Measurements from ENCODE around the gene ZNF410. TPM values are rescaled to one million over a fixed set of nuclear protein-coding genes. Genes with fewer than 3 reads are reported as not detected.

ZNF410 gene
- total RNA-seq, 1 experiment from 2014 or later = 21.0 TPM

DNA sequence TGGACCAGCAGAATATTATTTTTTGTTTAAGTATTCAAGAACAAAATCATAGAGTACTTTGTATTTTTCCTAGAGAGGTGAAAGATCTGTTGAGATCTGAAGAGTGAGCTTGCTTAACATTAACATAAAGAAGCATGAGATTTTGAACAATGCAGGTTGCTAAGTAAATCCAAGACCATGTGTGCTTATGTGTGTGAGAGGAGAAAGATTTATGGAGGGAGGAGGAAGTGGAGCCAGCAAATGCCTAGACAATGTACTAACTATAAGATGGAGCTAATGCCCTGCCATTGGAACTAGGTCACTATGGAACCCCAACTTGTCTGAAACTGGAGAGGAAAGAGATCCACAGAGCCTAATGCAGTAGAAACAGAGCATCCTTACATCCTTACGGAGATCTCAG is 49.9 kb downstream of the ZNF410 start:
- POLR2A ChIA-PET = no interaction called here
- CTCF ChIA-PET = interaction anchor here (0.9 kb wide), 1 partner anchor 107 kb away, joined by 4 read pairs; no protein-coding TSS in a partner anchor
- Mint-ChIP-seq H3K4me3 (no peak overlapping the region), H3K36me3 (peaks cover 7% of the 10 kb centered on the region), H3K9me3 (no peaks in the 10 kb centered on the region), H3K4me1 (no peaks in the 10 kb centered on the region), H3K27ac (no peak overlapping the region), H3K27me3 (ENCODE audit: low read depth) (no peaks in the 10 kb centered on the region)
- no peak for ATAC-seq
- TF ChIP-seq GABPB1 (CRISPR knock-in tag; IDR thresholded peaks at IDR 0.05) (no peak), ESRRA (CRISPR knock-in tag; IDR thresholded peaks at IDR 0.05; ENCODE audit: borderline replicate concordance) (no peak), TP53 (CRISPR knock-in tag; IDR thresholded peaks at IDR 0.05) (no peak), FOXJ3 (CRISPR knock-in tag; IDR thresholded peaks at IDR 0.05; ENCODE audit: borderline replicate concordance) (no peak), HMGA2 (CRISPR knock-in tag; IDR thresholded peaks at IDR 0.05) (no peak), MXD4 (CRISPR knock-in tag; IDR thresholded peaks at IDR 0.05; ENCODE audit: borderline replicate concordance) (no peak), NR3C1 (CRISPR knock-in tag; conservative IDR thresholded peaks at IDR 0.05; ENCODE audit: low read depth) (no peak), OVOL2 (CRISPR knock-in tag; IDR thresholded peaks at IDR 0.05; ENCODE audit: borderline replicate concordance) (no peak), RELA (CRISPR knock-in tag; IDR thresholded peaks at IDR 0.05; ENCODE audit: borderline replicate concordance) (no peak), KAT7 (CRISPR knock-in tag; IDR thresholded peaks at IDR 0.05; ENCODE audit: borderline replicate concordance) (no peak), SP1 (CRISPR knock-in tag; conservative IDR thresholded peaks at IDR 0.05) (no peak), ZNF396 (CRISPR knock-in tag; IDR thresholded peaks at IDR 0.05; ENCODE audit: borderline replicate concordance) (no peak), ZNF416 (CRISPR knock-in tag; IDR thresholded peaks at IDR 0.05) (no peak)
- TF ChIP-seq, protein P1, sequence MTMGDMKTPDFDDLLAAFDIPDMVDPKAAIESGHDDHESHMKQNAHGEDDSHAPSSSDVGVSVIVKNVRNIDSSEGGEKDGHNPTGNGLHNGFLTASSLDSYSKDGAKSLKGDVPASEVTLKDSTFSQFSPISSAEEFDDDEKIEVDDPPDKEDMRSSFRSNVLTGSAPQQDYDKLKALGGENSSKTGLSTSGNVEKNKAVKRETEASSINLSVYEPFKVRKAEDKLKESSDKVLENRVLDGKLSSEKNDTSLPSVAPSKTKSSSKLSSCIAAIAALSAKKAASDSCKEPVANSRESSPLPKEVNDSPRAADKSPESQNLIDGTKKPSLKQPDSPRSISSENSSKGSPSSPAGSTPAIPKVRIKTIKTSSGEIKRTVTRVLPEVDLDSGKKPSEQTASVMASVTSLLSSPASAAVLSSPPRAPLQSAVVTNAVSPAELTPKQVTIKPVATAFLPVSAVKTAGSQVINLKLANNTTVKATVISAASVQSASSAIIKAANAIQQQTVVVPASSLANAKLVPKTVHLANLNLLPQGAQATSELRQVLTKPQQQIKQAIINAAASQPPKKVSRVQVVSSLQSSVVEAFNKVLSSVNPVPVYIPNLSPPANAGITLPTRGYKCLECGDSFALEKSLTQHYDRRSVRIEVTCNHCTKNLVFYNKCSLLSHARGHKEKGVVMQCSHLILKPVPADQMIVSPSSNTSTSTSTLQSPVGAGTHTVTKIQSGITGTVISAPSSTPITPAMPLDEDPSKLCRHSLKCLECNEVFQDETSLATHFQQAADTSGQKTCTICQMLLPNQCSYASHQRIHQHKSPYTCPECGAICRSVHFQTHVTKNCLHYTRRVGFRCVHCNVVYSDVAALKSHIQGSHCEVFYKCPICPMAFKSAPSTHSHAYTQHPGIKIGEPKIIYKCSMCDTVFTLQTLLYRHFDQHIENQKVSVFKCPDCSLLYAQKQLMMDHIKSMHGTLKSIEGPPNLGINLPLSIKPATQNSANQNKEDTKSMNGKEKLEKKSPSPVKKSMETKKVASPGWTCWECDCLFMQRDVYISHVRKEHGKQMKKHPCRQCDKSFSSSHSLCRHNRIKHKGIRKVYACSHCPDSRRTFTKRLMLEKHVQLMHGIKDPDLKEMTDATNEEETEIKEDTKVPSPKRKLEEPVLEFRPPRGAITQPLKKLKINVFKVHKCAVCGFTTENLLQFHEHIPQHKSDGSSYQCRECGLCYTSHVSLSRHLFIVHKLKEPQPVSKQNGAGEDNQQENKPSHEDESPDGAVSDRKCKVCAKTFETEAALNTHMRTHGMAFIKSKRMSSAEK (CRISPR knock-in tag; IDR thresholded peaks at IDR 0.05; ENCODE audit: borderline replicate concordance) = no peak
- TF ChIP-seq, protein P2, sequence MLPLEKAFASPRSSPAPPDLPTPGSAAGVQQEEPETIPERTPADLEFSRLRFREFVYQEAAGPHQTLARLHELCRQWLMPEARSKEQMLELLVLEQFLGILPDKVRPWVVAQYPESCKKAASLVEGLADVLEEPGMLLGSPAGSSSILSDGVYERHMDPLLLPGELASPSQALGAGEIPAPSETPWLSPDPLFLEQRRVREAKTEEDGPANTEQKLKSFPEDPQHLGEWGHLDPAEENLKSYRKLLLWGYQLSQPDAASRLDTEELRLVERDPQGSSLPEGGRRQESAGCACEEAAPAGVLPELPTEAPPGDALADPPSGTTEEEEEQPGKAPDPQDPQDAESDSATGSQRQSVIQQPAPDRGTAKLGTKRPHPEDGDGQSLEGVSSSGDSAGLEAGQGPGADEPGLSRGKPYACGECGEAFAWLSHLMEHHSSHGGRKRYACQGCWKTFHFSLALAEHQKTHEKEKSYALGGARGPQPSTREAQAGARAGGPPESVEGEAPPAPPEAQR (CRISPR knock-in tag; IDR thresholded peaks at IDR 0.05) = no peak
- TF ChIP-seq, protein P3, sequence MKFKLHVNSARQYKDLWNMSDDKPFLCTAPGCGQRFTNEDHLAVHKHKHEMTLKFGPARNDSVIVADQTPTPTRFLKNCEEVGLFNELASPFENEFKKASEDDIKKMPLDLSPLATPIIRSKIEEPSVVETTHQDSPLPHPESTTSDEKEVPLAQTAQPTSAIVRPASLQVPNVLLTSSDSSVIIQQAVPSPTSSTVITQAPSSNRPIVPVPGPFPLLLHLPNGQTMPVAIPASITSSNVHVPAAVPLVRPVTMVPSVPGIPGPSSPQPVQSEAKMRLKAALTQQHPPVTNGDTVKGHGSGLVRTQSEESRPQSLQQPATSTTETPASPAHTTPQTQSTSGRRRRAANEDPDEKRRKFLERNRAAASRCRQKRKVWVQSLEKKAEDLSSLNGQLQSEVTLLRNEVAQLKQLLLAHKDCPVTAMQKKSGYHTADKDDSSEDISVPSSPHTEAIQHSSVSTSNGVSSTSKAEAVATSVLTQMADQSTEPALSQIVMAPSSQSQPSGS (CRISPR knock-in tag; IDR thresholded peaks at IDR 0.05; ENCODE audit: borderline replicate concordance, low read depth) = no peak
- TF ChIP-seq, protein P4, sequence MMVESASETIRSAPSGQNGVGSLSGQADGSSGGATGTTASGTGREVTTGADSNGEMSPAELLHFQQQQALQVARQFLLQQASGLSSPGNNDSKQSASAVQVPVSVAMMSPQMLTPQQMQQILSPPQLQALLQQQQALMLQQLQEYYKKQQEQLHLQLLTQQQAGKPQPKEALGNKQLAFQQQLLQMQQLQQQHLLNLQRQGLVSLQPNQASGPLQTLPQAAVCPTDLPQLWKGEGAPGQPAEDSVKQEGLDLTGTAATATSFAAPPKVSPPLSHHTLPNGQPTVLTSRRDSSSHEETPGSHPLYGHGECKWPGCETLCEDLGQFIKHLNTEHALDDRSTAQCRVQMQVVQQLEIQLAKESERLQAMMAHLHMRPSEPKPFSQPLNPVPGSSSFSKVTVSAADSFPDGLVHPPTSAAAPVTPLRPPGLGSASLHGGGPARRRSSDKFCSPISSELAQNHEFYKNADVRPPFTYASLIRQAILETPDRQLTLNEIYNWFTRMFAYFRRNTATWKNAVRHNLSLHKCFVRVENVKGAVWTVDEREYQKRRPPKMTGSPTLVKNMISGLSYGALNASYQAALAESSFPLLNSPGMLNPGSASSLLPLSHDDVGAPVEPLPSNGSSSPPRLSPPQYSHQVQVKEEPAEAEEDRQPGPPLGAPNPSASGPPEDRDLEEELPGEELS (CRISPR knock-in tag; IDR thresholded peaks at IDR 0.05) = no peak
- TF ChIP-seq, protein P5, sequence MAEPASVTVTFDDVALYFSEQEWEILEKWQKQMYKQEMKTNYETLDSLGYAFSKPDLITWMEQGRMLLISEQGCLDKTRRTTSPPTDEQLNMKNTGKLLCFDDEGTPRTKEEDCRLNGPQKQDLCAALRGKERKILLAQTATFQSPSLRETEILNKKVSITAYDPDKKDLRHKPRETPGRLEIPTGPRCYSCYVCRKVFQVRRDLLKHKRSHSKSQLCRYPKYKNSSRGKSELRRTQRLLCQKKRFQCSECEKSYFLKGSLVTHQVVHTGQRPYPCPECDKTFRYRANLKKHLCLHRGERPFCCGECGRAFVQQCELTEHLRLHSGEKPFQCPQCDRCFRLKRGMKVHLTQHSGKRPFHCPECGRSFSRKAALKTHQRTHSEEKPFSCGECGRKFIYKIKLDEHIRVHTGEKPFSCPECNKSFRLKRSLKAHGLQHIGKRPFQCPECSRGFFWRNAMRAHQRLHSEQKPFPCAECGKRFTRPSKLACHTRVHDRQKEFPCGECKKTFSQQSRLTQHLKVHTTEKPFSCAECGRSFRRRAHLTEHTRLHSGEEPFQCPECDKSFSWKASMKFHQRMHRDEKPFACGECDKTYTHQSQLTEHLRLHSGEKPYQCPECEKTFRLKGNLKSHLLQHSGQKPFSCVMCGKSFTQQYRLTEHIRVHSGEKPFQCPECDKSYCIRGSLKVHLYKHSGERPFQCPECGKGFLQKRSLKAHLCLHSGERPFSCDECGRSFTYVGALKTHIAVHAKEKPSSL (CRISPR knock-in tag; conservative IDR thresholded peaks at IDR 0.05) = no peak
- TF ChIP-seq, protein P6, sequence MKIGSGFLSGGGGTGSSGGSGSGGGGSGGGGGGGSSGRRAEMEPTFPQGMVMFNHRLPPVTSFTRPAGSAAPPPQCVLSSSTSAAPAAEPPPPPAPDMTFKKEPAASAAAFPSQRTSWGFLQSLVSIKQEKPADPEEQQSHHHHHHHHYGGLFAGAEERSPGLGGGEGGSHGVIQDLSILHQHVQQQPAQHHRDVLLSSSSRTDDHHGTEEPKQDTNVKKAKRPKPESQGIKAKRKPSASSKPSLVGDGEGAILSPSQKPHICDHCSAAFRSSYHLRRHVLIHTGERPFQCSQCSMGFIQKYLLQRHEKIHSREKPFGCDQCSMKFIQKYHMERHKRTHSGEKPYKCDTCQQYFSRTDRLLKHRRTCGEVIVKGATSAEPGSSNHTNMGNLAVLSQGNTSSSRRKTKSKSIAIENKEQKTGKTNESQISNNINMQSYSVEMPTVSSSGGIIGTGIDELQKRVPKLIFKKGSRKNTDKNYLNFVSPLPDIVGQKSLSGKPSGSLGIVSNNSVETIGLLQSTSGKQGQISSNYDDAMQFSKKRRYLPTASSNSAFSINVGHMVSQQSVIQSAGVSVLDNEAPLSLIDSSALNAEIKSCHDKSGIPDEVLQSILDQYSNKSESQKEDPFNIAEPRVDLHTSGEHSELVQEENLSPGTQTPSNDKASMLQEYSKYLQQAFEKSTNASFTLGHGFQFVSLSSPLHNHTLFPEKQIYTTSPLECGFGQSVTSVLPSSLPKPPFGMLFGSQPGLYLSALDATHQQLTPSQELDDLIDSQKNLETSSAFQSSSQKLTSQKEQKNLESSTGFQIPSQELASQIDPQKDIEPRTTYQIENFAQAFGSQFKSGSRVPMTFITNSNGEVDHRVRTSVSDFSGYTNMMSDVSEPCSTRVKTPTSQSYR (CRISPR knock-in tag; IDR thresholded peaks at IDR 0.05) = no peak
- TF ChIP-seq, protein P7, sequence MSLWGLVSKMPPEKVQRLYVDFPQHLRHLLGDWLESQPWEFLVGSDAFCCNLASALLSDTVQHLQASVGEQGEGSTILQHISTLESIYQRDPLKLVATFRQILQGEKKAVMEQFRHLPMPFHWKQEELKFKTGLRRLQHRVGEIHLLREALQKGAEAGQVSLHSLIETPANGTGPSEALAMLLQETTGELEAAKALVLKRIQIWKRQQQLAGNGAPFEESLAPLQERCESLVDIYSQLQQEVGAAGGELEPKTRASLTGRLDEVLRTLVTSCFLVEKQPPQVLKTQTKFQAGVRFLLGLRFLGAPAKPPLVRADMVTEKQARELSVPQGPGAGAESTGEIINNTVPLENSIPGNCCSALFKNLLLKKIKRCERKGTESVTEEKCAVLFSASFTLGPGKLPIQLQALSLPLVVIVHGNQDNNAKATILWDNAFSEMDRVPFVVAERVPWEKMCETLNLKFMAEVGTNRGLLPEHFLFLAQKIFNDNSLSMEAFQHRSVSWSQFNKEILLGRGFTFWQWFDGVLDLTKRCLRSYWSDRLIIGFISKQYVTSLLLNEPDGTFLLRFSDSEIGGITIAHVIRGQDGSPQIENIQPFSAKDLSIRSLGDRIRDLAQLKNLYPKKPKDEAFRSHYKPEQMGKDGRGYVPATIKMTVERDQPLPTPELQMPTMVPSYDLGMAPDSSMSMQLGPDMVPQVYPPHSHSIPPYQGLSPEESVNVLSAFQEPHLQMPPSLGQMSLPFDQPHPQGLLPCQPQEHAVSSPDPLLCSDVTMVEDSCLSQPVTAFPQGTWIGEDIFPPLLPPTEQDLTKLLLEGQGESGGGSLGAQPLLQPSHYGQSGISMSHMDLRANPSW (CRISPR knock-in tag; conservative IDR thresholded peaks at IDR 0.05; ENCODE audit: low read depth) = no peak
- no peak for DNase-seq (ENCODE audit: low spot score)

All from WTC11 (cell line).